Activated T-cell treated with anti-CD3 and anti-CD28 coated beads, Interleukin-2, amount 50 U/mL, for 72 hours (primary cell): ENCODE measurements around the gene RNF181. TPM values are rescaled to one million over a fixed set of nuclear protein-coding genes. Genes with fewer than 3 reads are reported as not detected.
"Not testable (repeated sequence)": the region's sequence is repeated elsewhere in the genome, so short reads cannot be mapped to it uniquely, and the experiment has no call there.

Experiments used
- ATAC-seq, 2 donors: fragments of 150-1000 bp; cut with Tn5 transposase; replicated peaks in 1 of 2; 2 replicates each; pipeline ENCODE4 v1.10.0; 2021; ENCODE audit warnings: moderate library complexity in 2 of 2, mild to moderate bottlenecking in 1 of 2
- DNase-seq, 2 donors: peaks; one replicate each; pipeline ENCODE4 v3.0.0; 2021 to 2022; ENCODE audit warnings: mixed read lengths in 1 of 2
- H3K27ac Mint-ChIP-seq: one replicate; pipeline ENCODE4 v1.8.0; 2022; ENCODE audit warnings: mild to moderate bottlenecking, moderate library complexity, mixed read lengths
- H3K27me3 Mint-ChIP-seq: one replicate; pipeline ENCODE4 v1.8.0; 2022; ENCODE audit warnings: low read depth, mixed read lengths
- H3K36me3 Mint-ChIP-seq, 2 donors: one replicate each; pipeline ENCODE4 v1.8.0; 2022; ENCODE audit warnings: mixed read lengths in 2 of 2, mild to moderate bottlenecking in 1 of 2; ENCODE audit not compliant: insufficient read depth in 2 of 2
- H3K4me1 Mint-ChIP-seq: one replicate; pipeline ENCODE4 v1.8.0; 2022; ENCODE audit warnings: low read depth, mixed read lengths
- H3K4me3 Mint-ChIP-seq, 2 donors: one replicate each; pipeline ENCODE4 v1.8.0; 2022; ENCODE audit warnings: mild to moderate bottlenecking in 2 of 2, mixed read lengths in 2 of 2, moderate library complexity in 2 of 2
- H3K9me3 Mint-ChIP-seq, 2 donors: one replicate each; pipeline ENCODE4 v1.8.0; 2022; ENCODE audit warnings: mixed read lengths in 2 of 2
- total RNA-seq, 2 donors: library from RNA; stranded (reverse); gene quantifications; one replicate each; pipeline ENCODE4 v1.2.3, GENCODE V29; 2022

Gene RNF181
- total RNA-seq, 2 donors from 2014 or later: 114 to 129 TPM

- Mint-ChIP-seq H3K27ac (peak within 1 kb of the TSS; percentile 1), H3K4me3 (peak within 1 kb of the TSS; percentile 87), H3K27me3 (no peaks in the 10 kb centered on the region), H3K36me3 (no peaks in the 10 kb centered on the region), H3K9me3 (no peaks in the 10 kb centered on the region), H3K4me1 (peaks cover 49% of the 10 kb centered on the region)
- peak; percentile 97 for ATAC-seq
- peak; percentile 89 to 93 for DNase-seq
Measured at GRCh38 chr2:85602476-85603234, 7.1 kb downstream of the RNF181 start, which contains the start of gene TMEM150A. Gene TMEM150A, minus strand, starts transcription at chr2:85602698. Its CDS starts 750 bp downstream, at chr2:85601948.

- not testable (repeated sequence) for H3K9me3 Mint-ChIP-seq, H3K36me3 Mint-ChIP-seq, ATAC-seq, H3K27me3 Mint-ChIP-seq, DNase-seq, H3K27ac Mint-ChIP-seq
- peak overlapping the region in 1 of 2 donors; percentile 86 for H3K4me3 Mint-ChIP-seq
- H3K4me1 Mint-ChIP-seq: peaks cover 44% of the 10 kb centered on the region
Measured at GRCh38 chr2:85604133-85604444, 8.5 kb downstream of the RNF181 start.

GRCh38 chr2:85604568-85605339, 9.2 kb downstream of the RNF181 start:
- Mint-ChIP-seq H3K4me1 (peaks cover 39% of the 10 kb centered on the region), H3K27ac (peak overlapping the region; percentile 29), H3K4me3 (peak overlapping the region in 1 of 2 donors; percentile 22), H3K27me3 (no peaks in the 10 kb centered on the region), H3K9me3 (no peaks in the 10 kb centered on the region), H3K36me3 (peaks cover 3 to 5% of the 10 kb centered on the region in 2 donors)
- ATAC-seq (no peak), DNase-seq (no peak)

- DNase-seq: no peak
- no peaks in the 10 kb centered on the region for H3K27me3 Mint-ChIP-seq
- no peak overlapping the region for H3K27ac Mint-ChIP-seq
- no peaks in the 10 kb centered on the region for H3K9me3 Mint-ChIP-seq
- no peak overlapping the region for H3K4me3 Mint-ChIP-seq
- peaks cover 3 to 6% of the 10 kb centered on the region in 2 donors for H3K36me3 Mint-ChIP-seq
- peaks cover 44% of the 10 kb centered on the region for H3K4me1 Mint-ChIP-seq
- ATAC-seq: no peak
Measured at GRCh38 chr2:85605406-85606115, 10.0 kb downstream of the RNF181 start.

- Mint-ChIP-seq H3K36me3 (peaks cover 3 to 6% of the 10 kb centered on the region in 2 donors), H3K9me3 (no peaks in the 10 kb centered on the region), H3K27me3 (no peaks in the 10 kb centered on the region), H3K4me3 (no peak overlapping the region), H3K27ac (no peak overlapping the region), H3K4me1 (peaks cover 45% of the 10 kb centered on the region)
- DNase-seq: no peak
- no peak for ATAC-seq
Measured at GRCh38 chr2:85606116-85606455, 10.5 kb downstream of the RNF181 start.

- H3K9me3 Mint-ChIP-seq: no peaks in the 10 kb centered on the region
- peaks cover 5 to 8% of the 10 kb centered on the region in 2 donors for H3K36me3 Mint-ChIP-seq
- no peak overlapping the region for H3K4me3 Mint-ChIP-seq
- H3K27me3 Mint-ChIP-seq: no peaks in the 10 kb centered on the region
- ATAC-seq (no peak), DNase-seq (no peak)
- peaks cover 39% of the 10 kb centered on the region for H3K4me1 Mint-ChIP-seq
- H3K27ac Mint-ChIP-seq: no peak overlapping the region
Measured at GRCh38 chr2:85607268-85608215, 12.0 kb downstream of the RNF181 start.

GRCh38 chr2:85611217-85611704, 15.7 kb downstream of the RNF181 start:
- H3K36me3 Mint-ChIP-seq: peaks cover 8% of the 10 kb centered on the region in 2 donors
- H3K27me3 Mint-ChIP-seq: no peaks in the 10 kb centered on the region
- peaks cover 36% of the 10 kb centered on the region for H3K4me1 Mint-ChIP-seq
- peak overlapping the region; percentile 99 to 100 for H3K4me3 Mint-ChIP-seq
- H3K27ac Mint-ChIP-seq: peak overlapping the region; percentile 99
- ATAC-seq (peak in 1 of 2 donors; percentile 4), DNase-seq (no peak)
- no peaks in the 10 kb centered on the region for H3K9me3 Mint-ChIP-seq

GRCh38 chr2:85611705-85612587, 16.4 kb downstream of the RNF181 start, which contains the start of gene C2orf68:
Gene C2orf68, minus strand, starts transcription at chr2:85612066. Its CDS starts 82 bp downstream, at chr2:85611984.
- peak; percentile 94 to 95 for DNase-seq
- Mint-ChIP-seq H3K27me3 (no peaks in the 10 kb centered on the region), H3K4me1 (peaks cover 36% of the 10 kb centered on the region), H3K9me3 (no peaks in the 10 kb centered on the region), H3K4me3 (peak within 1 kb of the TSS; percentile 99 to 100), H3K27ac (peak within 1 kb of the TSS; percentile 99), H3K36me3 (peaks cover 8% of the 10 kb centered on the region in 2 donors)
- peak; percentile 76 to 82 for ATAC-seq

GRCh38 chr2:85613717-85614515, 18.4 kb downstream of the RNF181 start:
- H3K36me3 Mint-ChIP-seq: peaks cover 5 to 6% of the 10 kb centered on the region in 2 donors
- no peak overlapping the region for H3K4me3 Mint-ChIP-seq
- no peaks in the 10 kb centered on the region for H3K27me3 Mint-ChIP-seq
- H3K9me3 Mint-ChIP-seq: no peaks in the 10 kb centered on the region
- ATAC-seq (no peak), DNase-seq (no peak)
- H3K27ac Mint-ChIP-seq: peak overlapping the region; percentile 50
- peaks cover 48% of the 10 kb centered on the region for H3K4me1 Mint-ChIP-seq

- H3K36me3 Mint-ChIP-seq, ATAC-seq, H3K27ac Mint-ChIP-seq, H3K9me3 Mint-ChIP-seq, H3K27me3 Mint-ChIP-seq, H3K4me3 Mint-ChIP-seq: not testable (repeated sequence)
- H3K4me1 Mint-ChIP-seq: peaks cover 51% of the 10 kb centered on the region
- DNase-seq: peak in 1 of 2 donors; percentile 43
Measured at GRCh38 chr2:85614757-85615156, 19.2 kb downstream of the RNF181 start.

GRCh38 chr2:85615413-85615728, 19.8 kb downstream of the RNF181 start:
- peak overlapping the region; percentile 10 to 96 for H3K4me3 Mint-ChIP-seq
- DNase-seq (no peak), ATAC-seq (no peak)
- no peaks in the 10 kb centered on the region for H3K27me3 Mint-ChIP-seq
- no peak overlapping the region for H3K27ac Mint-ChIP-seq
- peaks cover 5 to 7% of the 10 kb centered on the region in 2 donors for H3K36me3 Mint-ChIP-seq
- H3K9me3 Mint-ChIP-seq: no peaks in the 10 kb centered on the region
- H3K4me1 Mint-ChIP-seq: peaks cover 45% of the 10 kb centered on the region
